ENCODE measurements around the gene INPP4B.
"Not testable (repeated sequence)": the region's sequence is repeated elsewhere in the genome, so short reads cannot be mapped to it uniquely, and the experiment has no call there.

INPP4B gene

DNA sequence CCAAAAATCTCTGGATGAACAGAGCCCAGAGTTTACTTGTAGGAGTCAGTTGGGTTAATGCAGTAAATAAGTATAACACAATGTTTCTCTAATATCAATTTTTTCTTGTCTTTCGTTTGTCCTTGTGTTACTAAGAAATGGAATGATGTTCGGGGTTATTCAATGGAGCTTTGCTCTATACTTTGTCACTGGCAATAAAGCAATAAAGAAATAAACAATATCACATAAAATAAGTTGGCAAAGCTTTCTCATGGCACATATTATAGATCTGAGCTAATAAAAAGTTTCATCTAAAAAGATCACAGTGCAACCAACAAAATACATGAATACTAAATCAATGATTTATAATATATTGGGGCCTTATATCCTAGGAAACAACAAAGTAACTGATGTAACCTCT, 32.7 kb downstream of the INPP4B start:
- WGBS (ENCODE audit: extremely low coverage, insufficient coverage, low lambda C conversion rate), result no CpG with 5 or more reads among the region's 2 CpGs
- H2BK120ac ChIP-seq (ENCODE audit: low read depth, low read length), result no peak overlapping the region

DNA sequence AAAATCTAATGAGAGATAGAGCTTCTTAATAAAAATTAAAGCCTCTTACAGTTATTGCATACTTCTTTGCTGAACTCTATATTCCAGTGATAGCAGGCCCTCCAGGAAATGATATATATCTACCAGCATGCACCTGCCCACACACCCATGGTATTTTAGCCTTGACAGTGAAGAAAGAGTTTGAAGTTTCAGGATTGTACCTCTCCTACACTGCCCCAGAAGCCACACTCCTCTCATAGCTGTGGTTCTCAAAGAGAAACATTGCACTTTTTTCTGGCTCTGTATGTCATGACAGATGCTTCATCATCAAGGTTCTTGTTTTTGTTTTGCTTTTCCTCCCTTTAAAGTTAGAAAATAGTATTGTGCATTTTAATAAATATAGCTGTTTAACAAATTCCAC, 34.0 kb downstream of the INPP4B start:
- H3K79me2 ChIP-seq (ENCODE audit: control insufficient read depth, insufficient read depth, low read length), result no peaks in the 10 kb centered on the region
- H3K36me3 ChIP-seq (ENCODE audit: control insufficient read depth, insufficient read depth, low read length), result no peaks in the 10 kb centered on the region
- H2AK5ac ChIP-seq (ENCODE audit: low read length), result no peak overlapping the region
- no peak overlapping the region for H2BK15ac ChIP-seq (replicated peaks; ENCODE audit: low read depth)
- no peak overlapping the region for H3K23ac ChIP-seq (ENCODE audit: low read length)
- H3K4me1 ChIP-seq (ENCODE audit: control insufficient read depth, low read depth, low read length), result no peaks in the 10 kb centered on the region
- no peak overlapping the region for H3K4me3 ChIP-seq (ENCODE audit: low read length)
- H3K27ac ChIP-seq (ENCODE audit: low read depth, low read length), result no peak overlapping the region
- no peak overlapping the region for H3K18ac ChIP-seq (ENCODE audit: low read length)
- no peak for DNase-seq
- H3K4me2 ChIP-seq (ENCODE audit: low read length), result no peak overlapping the region
- no peak overlapping the region for H3K4ac ChIP-seq (ENCODE audit: low read depth, low read length)
- H4K8ac ChIP-seq (ENCODE audit: low read depth, low read length), result no peak overlapping the region
- no peak overlapping the region for H3K9ac ChIP-seq (ENCODE audit: low read length)
- H3K79me1 ChIP-seq (ENCODE audit: low read length), result no peaks in the 10 kb centered on the region
- H3K27me3 ChIP-seq (ENCODE audit: insufficient read depth, low read length, poor library complexity), result no peaks in the 10 kb centered on the region
- H2BK120ac ChIP-seq (ENCODE audit: low read depth, low read length), result no peak overlapping the region
- H3K56ac ChIP-seq (ENCODE audit: low read length), result no peak overlapping the region
- H4K5ac ChIP-seq (ENCODE audit: low read length), result no peak overlapping the region
- no peak overlapping the region for H2BK5ac ChIP-seq (ENCODE audit: low read length)

More for the DNA sequence above, 32.7 kb downstream of the INPP4B start:
- Histone ChIP-seq H3K79me2 (ENCODE audit: control insufficient read depth, insufficient read depth, low read length) (no peaks in the 10 kb centered on the region), H3K27me3 (ENCODE audit: insufficient read depth, low read length, poor library complexity) (no peaks in the 10 kb centered on the region), H3K79me1 (ENCODE audit: low read length) (no peaks in the 10 kb centered on the region), H2BK5ac (ENCODE audit: low read length) (no peak overlapping the region), H3K36me3 (ENCODE audit: control insufficient read depth, insufficient read depth, low read length) (no peaks in the 10 kb centered on the region), H3K27ac (ENCODE audit: low read depth, low read length) (no peak overlapping the region), H4K5ac (ENCODE audit: low read length) (no peak overlapping the region), H3K4me2 (ENCODE audit: low read length) (no peak overlapping the region), H3K4me3 (ENCODE audit: low read length) (no peak overlapping the region), H3K23ac (ENCODE audit: low read length) (no peak overlapping the region), H3K4me1 (ENCODE audit: control insufficient read depth, low read depth, low read length) (no peaks in the 10 kb centered on the region), H3K9ac (ENCODE audit: low read length) (no peak overlapping the region), H2BK15ac (replicated peaks; ENCODE audit: low read depth) (no peak overlapping the region), H3K18ac (ENCODE audit: low read length) (no peak overlapping the region), H2AK5ac (ENCODE audit: low read length) (no peak overlapping the region), H3K4ac (ENCODE audit: low read depth, low read length) (no peak overlapping the region), H3K56ac (ENCODE audit: low read length) (no peak overlapping the region), H4K8ac (ENCODE audit: low read depth, low read length) (no peak overlapping the region)
- DNase-seq, result no peak

DNA sequence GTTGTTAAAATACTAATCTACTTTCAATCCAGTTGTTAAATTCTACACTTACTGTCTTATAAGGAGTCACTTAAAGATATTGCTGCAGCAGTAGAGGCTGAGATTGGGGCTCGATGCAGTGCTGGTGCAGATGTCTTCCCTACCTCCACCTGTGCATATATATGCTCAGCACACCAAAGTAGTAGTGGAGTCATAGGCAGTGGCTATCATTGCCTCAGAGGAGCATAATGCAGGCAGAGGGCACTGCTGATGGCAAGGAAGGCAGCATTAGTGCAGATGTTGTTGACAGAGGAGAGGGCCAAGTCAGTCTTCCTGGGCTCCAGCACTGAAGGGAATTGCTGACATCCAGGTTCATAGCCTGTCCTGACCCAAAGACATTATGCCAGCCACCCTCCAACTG, 35.1 kb downstream of the INPP4B start:
- H3K4me1 ChIP-seq (ENCODE audit: control insufficient read depth, low read depth, low read length), result no peaks in the 10 kb centered on the region
- H3K4ac ChIP-seq (ENCODE audit: low read depth, low read length), result no peak overlapping the region
- H3K79me2 ChIP-seq (ENCODE audit: control insufficient read depth, insufficient read depth, low read length), result no peaks in the 10 kb centered on the region
- WGBS (ENCODE audit: extremely low coverage, insufficient coverage, low lambda C conversion rate), result no CpG with 5 or more reads among the region's 1 CpG
- H3K27ac ChIP-seq (ENCODE audit: low read depth, low read length), result no peak overlapping the region
- H2BK5ac ChIP-seq (ENCODE audit: low read length), result no peak overlapping the region
- no peaks in the 10 kb centered on the region for H3K27me3 ChIP-seq (ENCODE audit: insufficient read depth, low read length, poor library complexity)
- H3K18ac ChIP-seq (ENCODE audit: low read length), result no peak overlapping the region
- no peak for DNase-seq
- H3K9ac ChIP-seq (ENCODE audit: low read length), result no peak overlapping the region
- no peak overlapping the region for H2AK5ac ChIP-seq (ENCODE audit: low read length)
- H3K56ac ChIP-seq (ENCODE audit: low read length), result no peak overlapping the region
- H2BK15ac ChIP-seq (replicated peaks; ENCODE audit: low read depth), result no peak overlapping the region
- H4K5ac ChIP-seq (ENCODE audit: low read length), result no peak overlapping the region
- no peak overlapping the region for H2BK120ac ChIP-seq (ENCODE audit: low read depth, low read length)
- no peaks in the 10 kb centered on the region for H3K79me1 ChIP-seq (ENCODE audit: low read length)
- H3K23ac ChIP-seq (ENCODE audit: low read length), result no peak overlapping the region
- H4K8ac ChIP-seq (ENCODE audit: low read depth, low read length), result no peak overlapping the region
- no peaks in the 10 kb centered on the region for H3K36me3 ChIP-seq (ENCODE audit: control insufficient read depth, insufficient read depth, low read length)
- H3K4me3 ChIP-seq (ENCODE audit: low read length), result no peak overlapping the region
- no peak overlapping the region for H3K4me2 ChIP-seq (ENCODE audit: low read length)

DNA sequence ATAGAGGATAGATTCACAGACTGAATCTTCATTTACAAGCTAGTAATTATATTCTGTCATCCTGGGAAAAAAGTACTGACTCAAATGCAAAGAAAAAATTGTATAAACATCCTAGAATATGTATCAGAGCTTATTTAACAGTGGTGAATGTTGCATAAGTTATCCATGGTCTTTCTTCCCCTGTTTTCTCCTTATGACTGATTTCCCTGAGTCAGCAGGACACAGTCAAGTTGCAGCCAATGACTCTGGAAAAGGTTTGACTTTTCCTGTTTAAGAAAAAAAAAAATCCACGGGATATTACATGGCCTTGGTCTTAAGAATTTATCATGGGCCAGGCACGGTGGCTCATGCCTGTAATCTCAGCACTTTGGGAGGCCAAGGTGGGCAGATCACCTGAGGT, 36.5 kb downstream of the INPP4B start:
- no peak overlapping the region for H3K4ac ChIP-seq (ENCODE audit: low read depth, low read length)
- H3K36me3 ChIP-seq (ENCODE audit: control insufficient read depth, insufficient read depth, low read length), result no peaks in the 10 kb centered on the region
- no peak overlapping the region for H4K8ac ChIP-seq (ENCODE audit: low read depth, low read length)
- no peak for DNase-seq
- H3K18ac ChIP-seq (ENCODE audit: low read length), result no peak overlapping the region
- H3K4me2 ChIP-seq (ENCODE audit: low read length), result no peak overlapping the region
- no CpG with 5 or more reads among the region's 2 CpGs for WGBS (ENCODE audit: extremely low coverage, insufficient coverage, low lambda C conversion rate)
- no peak overlapping the region for H3K23ac ChIP-seq (ENCODE audit: low read length)
- H3K56ac ChIP-seq (ENCODE audit: low read length), result no peak overlapping the region
- no peaks in the 10 kb centered on the region for H3K79me2 ChIP-seq (ENCODE audit: control insufficient read depth, insufficient read depth, low read length)
- no peak overlapping the region for H2BK120ac ChIP-seq (ENCODE audit: low read depth, low read length)
- H2AK5ac ChIP-seq (ENCODE audit: low read length), result no peak overlapping the region
- no peaks in the 10 kb centered on the region for H3K27me3 ChIP-seq (ENCODE audit: insufficient read depth, low read length, poor library complexity)
- no peak overlapping the region for H3K4me3 ChIP-seq (ENCODE audit: low read length)
- no peak overlapping the region for H4K5ac ChIP-seq (ENCODE audit: low read length)
- no peak overlapping the region for H3K9ac ChIP-seq (ENCODE audit: low read length)
- H3K79me1 ChIP-seq (ENCODE audit: low read length), result no peaks in the 10 kb centered on the region
- no peak overlapping the region for H2BK15ac ChIP-seq (replicated peaks; ENCODE audit: low read depth)
- no peak overlapping the region for H2BK5ac ChIP-seq (ENCODE audit: low read length)
- no peak overlapping the region for H3K27ac ChIP-seq (ENCODE audit: low read depth, low read length)
- H3K4me1 ChIP-seq (ENCODE audit: control insufficient read depth, low read depth, low read length), result no peaks in the 10 kb centered on the region

DNA sequence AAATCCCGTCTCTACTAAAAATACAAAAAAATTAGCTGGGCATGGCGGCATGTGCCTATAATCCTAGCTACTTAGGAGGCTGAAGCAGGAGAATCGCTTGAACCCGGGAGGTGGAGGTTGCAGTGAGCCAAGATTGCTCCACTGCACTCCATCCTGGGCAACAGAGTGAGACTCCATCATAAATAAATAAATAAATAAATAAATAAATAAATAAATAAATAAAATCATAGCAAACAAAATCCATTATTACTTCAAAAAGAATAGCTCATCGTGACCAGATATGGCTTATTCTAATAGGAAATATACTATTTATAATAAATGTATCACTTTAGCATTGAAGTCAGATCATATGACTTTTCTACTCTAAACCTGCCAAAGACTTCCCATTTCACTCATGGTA, 42.2 kb downstream of the INPP4B start:
- not testable (repeated sequence) for H4K8ac ChIP-seq (ENCODE audit: low read depth, low read length); H3K36me3 ChIP-seq (ENCODE audit: control insufficient read depth, insufficient read depth, low read length); H3K79me1 ChIP-seq (ENCODE audit: low read length); H3K27me3 ChIP-seq (ENCODE audit: insufficient read depth, low read length, poor library complexity); H3K4me2 ChIP-seq (ENCODE audit: low read length); H3K4ac ChIP-seq (ENCODE audit: low read depth, low read length); H3K4me1 ChIP-seq (ENCODE audit: control insufficient read depth, low read depth, low read length); H3K4me3 ChIP-seq (ENCODE audit: low read length); H3K79me2 ChIP-seq (ENCODE audit: control insufficient read depth, insufficient read depth, low read length); H4K5ac ChIP-seq (ENCODE audit: low read length); H3K23ac ChIP-seq (ENCODE audit: low read length); H2BK15ac ChIP-seq (replicated peaks; ENCODE audit: low read depth); H3K18ac ChIP-seq (ENCODE audit: low read length); H2BK120ac ChIP-seq (ENCODE audit: low read depth, low read length); H2AK5ac ChIP-seq (ENCODE audit: low read length); H3K56ac ChIP-seq (ENCODE audit: low read length); H3K27ac ChIP-seq (ENCODE audit: low read depth, low read length); H2BK5ac ChIP-seq (ENCODE audit: low read length); H3K9ac ChIP-seq (ENCODE audit: low read length); DNase-seq
- WGBS (ENCODE audit: extremely low coverage, insufficient coverage, low lambda C conversion rate), result no CpG with 5 or more reads among the region's 5 CpGs

DNA sequence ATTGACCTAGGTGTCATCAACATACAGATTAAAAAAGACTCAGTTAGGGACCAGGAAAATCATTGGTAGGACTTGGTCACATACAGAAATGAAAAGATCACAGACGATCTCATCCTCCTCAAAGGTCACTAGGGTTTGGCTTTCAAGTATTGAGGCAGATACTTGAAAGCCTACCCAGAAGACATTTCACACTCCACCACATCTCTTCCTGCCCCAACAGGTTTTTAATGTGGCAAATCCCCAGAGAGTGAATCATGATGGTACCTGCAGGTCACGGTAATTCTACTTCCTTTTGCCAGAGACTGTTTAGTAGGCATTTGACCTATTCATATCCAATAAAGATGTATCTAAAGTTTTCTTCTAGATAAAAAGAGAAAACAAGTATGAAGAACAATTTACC, 44.1 kb downstream of the INPP4B start:
- no peaks in the 10 kb centered on the region for H3K36me3 ChIP-seq (ENCODE audit: control insufficient read depth, insufficient read depth, low read length)
- no peak overlapping the region for H4K8ac ChIP-seq (ENCODE audit: low read depth, low read length)
- H4K5ac ChIP-seq (ENCODE audit: low read length), result no peak overlapping the region
- no peak overlapping the region for H2BK15ac ChIP-seq (replicated peaks; ENCODE audit: low read depth)
- H3K4ac ChIP-seq (ENCODE audit: low read depth, low read length), result no peak overlapping the region
- no peak overlapping the region for H2BK120ac ChIP-seq (ENCODE audit: low read depth, low read length)
- H3K18ac ChIP-seq (ENCODE audit: low read length), result no peak overlapping the region
- no peak overlapping the region for H3K23ac ChIP-seq (ENCODE audit: low read length)
- H3K9ac ChIP-seq (ENCODE audit: low read length), result no peak overlapping the region
- H2BK5ac ChIP-seq (ENCODE audit: low read length), result no peak overlapping the region
- H3K79me1 ChIP-seq (ENCODE audit: low read length), result no peaks in the 10 kb centered on the region
- no CpG with 5 or more reads among the region's 2 CpGs for WGBS (ENCODE audit: extremely low coverage, insufficient coverage, low lambda C conversion rate)
- H3K79me2 ChIP-seq (ENCODE audit: control insufficient read depth, insufficient read depth, low read length), result no peaks in the 10 kb centered on the region
- no peak overlapping the region for H3K56ac ChIP-seq (ENCODE audit: low read length)
- H3K27me3 ChIP-seq (ENCODE audit: insufficient read depth, low read length, poor library complexity), result no peaks in the 10 kb centered on the region
- no peak for DNase-seq
- no peaks in the 10 kb centered on the region for H3K4me1 ChIP-seq (ENCODE audit: control insufficient read depth, low read depth, low read length)
- H3K27ac ChIP-seq (ENCODE audit: low read depth, low read length), result no peak overlapping the region
- H3K4me3 ChIP-seq (ENCODE audit: low read length), result no peak overlapping the region
- H3K4me2 ChIP-seq (ENCODE audit: low read length), result no peak overlapping the region
- H2AK5ac ChIP-seq (ENCODE audit: low read length), result no peak overlapping the region
